GM12874 (cell line): ENCODE measurements around the gene EXOC3L4.

Experiments
- CTCF ChIP-seq: IDR thresholded peaks from 2 replicates; pipeline ENCODE4 v1.5.1; 2011; ENCODE audit warnings: low read depth, mild to moderate bottlenecking, control low read depth, low read length, moderate library complexity; ENCODE audit not compliant: insufficient read depth

The EXOC3L4 gene

GRCh38 chr14:103113303-103113702 lies 18.8 kb downstream of the EXOC3L4 start:
- no peak for TF ChIP-seq CTCF

DNA sequence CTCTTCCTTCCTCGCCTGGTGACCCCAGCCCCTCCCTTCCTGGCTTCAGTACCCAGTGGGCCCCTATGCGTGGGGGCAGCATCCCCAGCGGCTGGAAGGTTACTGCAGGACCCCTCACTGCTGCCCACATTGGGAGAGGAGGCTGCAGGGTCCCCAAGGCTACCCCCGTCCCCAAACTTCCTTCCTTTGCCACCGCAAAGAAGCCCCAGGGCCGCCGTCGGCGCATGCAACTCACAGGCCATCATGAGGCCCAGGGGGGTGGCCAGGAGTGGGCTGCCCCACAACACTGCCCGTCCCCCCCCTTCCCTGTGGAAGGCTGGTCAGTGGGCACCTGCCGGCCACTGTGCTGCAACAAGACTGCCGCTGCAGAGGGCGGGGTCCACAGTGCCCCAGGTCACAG lies 19.2 kb downstream of the EXOC3L4 start:
- TF ChIP-seq CTCF, result no peak

DNA sequence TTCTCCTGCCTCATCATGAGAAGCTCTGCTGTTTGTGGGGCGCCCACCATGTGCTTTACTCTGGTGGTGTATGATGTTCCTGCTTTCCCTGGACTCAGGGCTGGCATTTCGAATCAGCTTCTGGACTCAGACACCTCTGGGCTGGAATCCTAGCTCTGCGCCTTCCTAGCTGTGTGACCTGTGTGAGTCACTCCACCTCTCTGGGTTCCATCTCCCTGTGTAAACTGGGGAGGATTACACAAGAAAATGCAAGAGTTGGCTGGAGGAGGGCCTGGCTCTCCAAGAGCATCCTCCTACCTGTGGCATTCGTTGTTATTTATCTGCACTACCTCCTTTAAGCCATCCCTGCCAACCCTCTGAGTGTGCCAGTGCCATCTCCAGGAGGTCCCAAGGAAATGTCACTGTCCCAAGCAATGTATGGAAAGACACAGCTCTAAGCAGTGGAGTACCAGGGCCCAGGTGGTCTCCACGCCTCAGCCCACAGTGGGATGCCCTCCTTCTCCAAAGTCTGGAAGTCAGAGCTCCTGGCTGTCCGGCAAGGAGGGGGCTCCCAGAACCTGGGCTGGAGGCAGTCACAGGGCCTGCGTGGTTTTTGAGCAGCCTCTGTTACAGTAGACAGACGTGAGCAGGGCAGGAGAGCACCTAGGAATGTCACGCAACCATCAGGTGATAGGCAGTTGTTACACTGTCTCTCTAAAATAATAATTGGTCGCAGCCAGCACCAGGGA lies 21.5 kb downstream of the EXOC3L4 start:
- TF ChIP-seq CTCF, result no peak

GRCh38 chr14:103116636-103117035 lies 22.1 kb downstream of the EXOC3L4 start:
- TF ChIP-seq CTCF, result no peak

DNA sequence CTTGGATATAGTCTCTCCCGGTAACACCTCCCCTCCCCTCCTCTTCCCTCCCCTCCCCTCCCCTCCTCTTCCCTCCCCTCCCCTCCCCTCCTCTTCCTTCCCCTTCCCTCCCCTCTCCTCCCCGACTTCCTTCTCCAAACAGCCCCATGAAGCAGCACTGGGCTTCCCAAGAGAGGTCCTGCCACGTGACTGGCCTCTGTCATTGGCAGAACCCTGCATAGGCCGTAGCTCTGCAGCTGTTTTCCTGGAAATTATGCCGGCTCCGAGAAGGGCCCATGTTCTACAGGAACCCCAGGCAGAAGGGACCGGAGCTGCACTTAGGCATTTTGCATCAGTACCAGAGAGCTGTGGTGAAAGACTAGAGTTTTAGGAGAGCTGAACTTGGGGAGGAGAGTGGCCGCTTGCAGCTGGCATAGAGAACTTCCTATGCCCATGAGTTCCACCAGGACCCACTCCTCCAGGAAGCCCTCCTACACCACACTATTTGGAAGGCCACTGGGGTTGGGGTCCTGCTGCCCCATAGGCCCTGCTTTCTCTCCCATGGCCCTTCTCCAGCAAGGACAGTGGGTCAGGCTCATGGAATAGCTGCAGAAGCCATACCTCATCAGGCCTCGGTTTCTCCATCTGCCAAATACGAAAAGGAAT lies 23.6 kb downstream of the EXOC3L4 start:
- no peak for TF ChIP-seq CTCF

- no peak for TF ChIP-seq CTCF
These were observed 24.3 kb downstream of the EXOC3L4 start for GRCh38 chr14:103118663-103119404.

- TF ChIP-seq CTCF, result no peak
These were observed 26.8 kb downstream of the EXOC3L4 start for GRCh38 chr14:103121121-103121845.
